Osteoblast (primary cell): ENCODE results near the gene POLA1. TPM values are rescaled to one million over a fixed set of nuclear protein-coding genes. Genes with fewer than 3 reads are reported as not detected.

Experiments
- DNase-seq: peaks from one replicate; pipeline ENCODE4 v3.0.0; 2011; ENCODE audit warnings: low spot score, mixed read lengths; ENCODE audit not compliant: insufficient read length; ENCODE audit errors: missing footprints
- H2AFZ ChIP-seq: 2 replicates; pipeline ENCODE4 v1.6.0; 2011; ENCODE audit warnings: mild to moderate bottlenecking, low read length
- H3K27ac ChIP-seq: 2 replicates; pipeline ENCODE4 v1.5.1; 2011; ENCODE audit warnings: mild to moderate bottlenecking, low read depth, low read length, moderate library complexity
- H3K27me3 ChIP-seq: 2 replicates; pipeline ENCODE4 v1.6.0; 2012; ENCODE audit warnings: mild to moderate bottlenecking, control low read depth, inconsistent platforms, low read length, moderate library complexity; ENCODE audit not compliant: insufficient read depth
- H3K36me3 ChIP-seq: 2 replicates; pipeline ENCODE4 v1.5.1; 2011; ENCODE audit warnings: mild to moderate bottlenecking, low read length, control low read depth, moderate library complexity; ENCODE audit not compliant: insufficient read depth
- H3K4me1 ChIP-seq: 2 replicates; pipeline ENCODE4 v1.5.1; 2011; ENCODE audit warnings: mild to moderate bottlenecking, low read length, control low read depth, moderate library complexity; ENCODE audit not compliant: insufficient read depth
- H3K4me2 ChIP-seq: 2 replicates; pipeline ENCODE4 v1.6.0; 2011; ENCODE audit warnings: mild to moderate bottlenecking, low read length; ENCODE audit not compliant: insufficient read depth
- H3K4me3 ChIP-seq: fragments of 200-600 bp; sonication (generic); 3 replicates; pipeline ENCODE4 v1.5.1; 2012; ENCODE audit warnings: mild to moderate bottlenecking, low read length, inconsistent platforms; ENCODE audit not compliant: insufficient read depth
- H3K79me2 ChIP-seq: 2 replicates; pipeline ENCODE4 v1.6.0; 2012; ENCODE audit warnings: mild to moderate bottlenecking, low read length, control low read depth, inconsistent platforms; ENCODE audit not compliant: insufficient read depth
- H3K9me3 ChIP-seq: 2 replicates; pipeline ENCODE4 v1.5.1; 2011; ENCODE audit warnings: low read depth, low read length, control low read depth
- H4K20me1 ChIP-seq: 2 replicates; pipeline ENCODE4 v1.6.0; 2012; ENCODE audit warnings: mild to moderate bottlenecking, low read length, control low read depth; ENCODE audit not compliant: insufficient read depth
- CTCF ChIP-seq: IDR thresholded peaks from 2 replicates; pipeline ENCODE4 v1.5.1; 2011; ENCODE audit warnings: mild to moderate bottlenecking, low read depth, low read length, moderate library complexity; ENCODE audit errors: extremely low read depth
- total RNA-seq: library from RNA; depleted of rRNA; stranded (reverse); fragments of >200 nt; gene quantifications from 2 replicates; pipeline ENCODE4 v1.2.3, GENCODE V29; 2012

POLA1 gene
- total RNA-seq, 1 donor, result 11.9 TPM

- Histone ChIP-seq H4K20me1 (no peaks in the 10 kb centered on the region), H3K4me3 (no peak overlapping the region), H3K9me3 (no peaks in the 10 kb centered on the region), H2AFZ (no peak overlapping the region), H3K36me3 (no peaks in the 10 kb centered on the region), H3K79me2 (no peaks in the 10 kb centered on the region), H3K27ac (no peak overlapping the region), H3K4me2 (no peak overlapping the region), H3K4me1 (no peaks in the 10 kb centered on the region), H3K27me3 (peaks cover 2% of the 10 kb centered on the region)
- no peak for DNase-seq
- TF ChIP-seq CTCF, result no peak
Observed at GRCh38 chrX:24662352-24662751, 31.4 kb upstream of the POLA1 start.

- no peaks in the 10 kb centered on the region for H3K27me3 ChIP-seq
- no peaks in the 10 kb centered on the region for H3K36me3 ChIP-seq
- H3K4me3 ChIP-seq, result no peak overlapping the region
- TF ChIP-seq CTCF, result no peak
- no peaks in the 10 kb centered on the region for H4K20me1 ChIP-seq
- H2AFZ ChIP-seq, result no peak overlapping the region
- no peak overlapping the region for H3K27ac ChIP-seq
- H3K79me2 ChIP-seq, result no peaks in the 10 kb centered on the region
- no peak overlapping the region for H3K4me2 ChIP-seq
- no peak for DNase-seq
- H3K4me1 ChIP-seq, result no peaks in the 10 kb centered on the region
- no peaks in the 10 kb centered on the region for H3K9me3 ChIP-seq
Observed at GRCh38 chrX:24668111-24668510, 25.6 kb upstream of the POLA1 start.

- H3K9me3 ChIP-seq, result no peaks in the 10 kb centered on the region
- H3K36me3 ChIP-seq, result no peaks in the 10 kb centered on the region
- no peak overlapping the region for H3K4me2 ChIP-seq
- H3K27ac ChIP-seq, result no peak overlapping the region
- no peaks in the 10 kb centered on the region for H3K4me1 ChIP-seq
- H3K79me2 ChIP-seq, result no peaks in the 10 kb centered on the region
- TF ChIP-seq CTCF, result no peak
- no peaks in the 10 kb centered on the region for H3K27me3 ChIP-seq
- H3K4me3 ChIP-seq, result no peak overlapping the region
- DNase-seq, result no peak
- H4K20me1 ChIP-seq, result no peaks in the 10 kb centered on the region
- H2AFZ ChIP-seq, result no peak overlapping the region
Observed at GRCh38 chrX:24672701-24673190, 21.0 kb upstream of the POLA1 start.

- TF ChIP-seq CTCF, result no peak
- no peaks in the 10 kb centered on the region for H3K36me3 ChIP-seq
- no peak for DNase-seq
Observed at GRCh38 chrX:24673424-24673823, 20.3 kb upstream of the POLA1 start.

More at GRCh38 chrX:24673424-24673823, 20.3 kb upstream of the POLA1 start:
- no peaks in the 10 kb centered on the region for H3K4me1 ChIP-seq
- H4K20me1 ChIP-seq, result no peaks in the 10 kb centered on the region
- H3K4me2 ChIP-seq, result no peak overlapping the region
- no peaks in the 10 kb centered on the region for H3K27me3 ChIP-seq
- H2AFZ ChIP-seq, result no peak overlapping the region
- H3K27ac ChIP-seq, result no peak overlapping the region
- H3K9me3 ChIP-seq, result no peaks in the 10 kb centered on the region
- H3K4me3 ChIP-seq, result no peak overlapping the region
- H3K79me2 ChIP-seq, result no peaks in the 10 kb centered on the region
